Naive thymus-derived CD8-positive, alpha-beta T cell (primary cell): Measurements from ENCODE around the gene MYEOV. TPM values are rescaled to one million over a fixed set of nuclear protein-coding genes. Genes with fewer than 3 reads are reported as not detected.
A peak's percentile ranks its signal among the peaks of the same experiment; 100 is the strongest.

Source experiments
- ATAC-seq, 2 donors: fragments of 150-1000 bp; cut with Tn5 transposase in 1 of 2; sonication (Bioruptor Pico), chemical (Tn5 transposase) in 1 of 2; 1 replicate in 1 of 2; 2 replicates in 1 of 2; pipeline ENCODE4 v1.10.0; 2021; ENCODE audit warnings: mild to moderate bottlenecking in 2 of 2, moderate library complexity in 2 of 2
- POLR2A ChIA-PET: fragments of 350-600 bp; sonication (Branson Sonifier 250); formaldehyde crosslinking; loops from one replicate; lab custom pipeline; 2021; ENCODE audit warnings: antibody characterized with exemption; lab: Charles Lee
- DNase-seq, 10 donors: peaks; one replicate each; pipeline versions ENCODE4 v3.0.0 to v3.0.0-alpha.2; 2020 to 2022
- H3K27ac Mint-ChIP-seq, 10 donors: one replicate each; pipeline ENCODE4 v1.8.0; 2020 to 2022; ENCODE audit warnings: mild to moderate bottlenecking in 10 of 10, mixed read lengths in 10 of 10, moderate library complexity in 4 of 10, inconsistent platforms in 1 of 10
- H3K27me3 Mint-ChIP-seq, 5 donors: one replicate each; pipeline ENCODE4 v1.8.0; 2021 to 2022; ENCODE audit warnings: mixed read lengths in 5 of 5
- H3K36me3 Mint-ChIP-seq, 3 donors: one replicate each; pipeline ENCODE4 v1.8.0; 2020 to 2022; ENCODE audit warnings: mixed read lengths in 3 of 3, mild to moderate bottlenecking in 2 of 3, inconsistent platforms in 1 of 3
- H3K4me1 Mint-ChIP-seq, 4 donors: one replicate each; pipeline ENCODE4 v1.8.0; 2021 to 2022; ENCODE audit warnings: mixed read lengths in 4 of 4
- H3K4me3 Mint-ChIP-seq, 10 donors: one replicate each; pipeline ENCODE4 v1.8.0; 2020 to 2022; ENCODE audit warnings: mild to moderate bottlenecking in 10 of 10, mixed read lengths in 10 of 10, moderate library complexity in 6 of 10, inconsistent platforms in 1 of 10
- H3K9me3 Mint-ChIP-seq, 9 donors: one replicate each; pipeline ENCODE4 v1.8.0; 2020 to 2022; ENCODE audit warnings: mixed read lengths in 9 of 9, mild to moderate bottlenecking in 3 of 9, inconsistent platforms in 1 of 9, moderate library complexity in 1 of 9
- polyA plus RNA-seq, 3 donors: library from polyadenylated mRNA; unstranded; fragments of 300-500 nt; fragmentation: Illumina TruSeq; gene quantifications; one replicate each; pipeline ENCODE4 v1.2.3, GENCODE V29; 2021
- total RNA-seq, 8 experiments: library from RNA in 2 of 8; stranded (reverse) in 2 of 8; gene quantifications; one replicate each; pipeline ENCODE4 v1.2.3 and lab custom pipeline; 2021 to 2026

The MYEOV gene
- total and polyA plus RNA-seq, 5 experiments from 2014 or later = not detected

- Mint-ChIP-seq H3K36me3 (no peaks in the 10 kb centered on the region), H3K4me3 (peak overlapping the region in 2 of 10 donors; percentile 0 to 12), H3K4me1 (peaks cover 33 to 52% (median 43%) of the 10 kb centered on the region in 4 donors), H3K27ac (peak overlapping the region in 7 of 10 donors; percentile 4 to 97 (median 62)), H3K27me3 (no peaks in the 10 kb centered on the region), H3K9me3 (peaks cover 0 to 2% (median 0%) of the 10 kb centered on the region in 9 donors)
- POLR2A ChIA-PET = interaction anchor here (5.3 kb wide), 1 partner anchor 10 kb away, joined by 43 read pairs; no protein-coding TSS in a partner anchor
- ATAC-seq = no peak
- no peak for DNase-seq
Measured at GRCh38 chr11:69300120-69301060, 6.4 kb downstream of the MYEOV start.

GRCh38 chr11:69301081-69301454, 7.1 kb downstream of the MYEOV start:
- DNase-seq = no peak
- Mint-ChIP-seq H3K36me3 (no peaks in the 10 kb centered on the region), H3K9me3 (peaks cover 0 to 2% (median 0%) of the 10 kb centered on the region in 9 donors), H3K27me3 (no peaks in the 10 kb centered on the region), H3K4me3 (no peak overlapping the region), H3K27ac (peak overlapping the region in 4 of 10 donors; percentile 5 to 91 (median 40)), H3K4me1 (peaks cover 30 to 46% (median 39%) of the 10 kb centered on the region in 4 donors)
- ATAC-seq = no peak
- POLR2A ChIA-PET = no interaction called here

- POLR2A ChIA-PET = no interaction called here
- Mint-ChIP-seq H3K27ac (peak overlapping the region in 1 of 10 donors; percentile 84), H3K9me3 (peaks cover 0 to 2% (median 0%) of the 10 kb centered on the region in 9 donors), H3K4me1 (peaks cover 27 to 39% (median 33%) of the 10 kb centered on the region in 4 donors), H3K27me3 (no peaks in the 10 kb centered on the region), H3K4me3 (no peak overlapping the region), H3K36me3 (no peaks in the 10 kb centered on the region)
- no peak for ATAC-seq
- DNase-seq = no peak
Measured at GRCh38 chr11:69301455-69302401, 7.8 kb downstream of the MYEOV start.

- DNase-seq (no peak), ATAC-seq (no peak)
- H3K9me3 Mint-ChIP-seq = no peaks in the 10 kb centered on the region
- peak overlapping the region in 2 of 10 donors; percentile 50 to 84 for H3K27ac Mint-ChIP-seq
- POLR2A ChIA-PET = no interaction called here
- peaks cover 21 to 31% (median 25%) of the 10 kb centered on the region in 4 donors for H3K4me1 Mint-ChIP-seq
- H3K36me3 Mint-ChIP-seq = no peaks in the 10 kb centered on the region
- no peaks in the 10 kb centered on the region for H3K27me3 Mint-ChIP-seq
- H3K4me3 Mint-ChIP-seq = no peak overlapping the region
Measured at GRCh38 chr11:69302447-69303020, 8.6 kb downstream of the MYEOV start.

- Mint-ChIP-seq H3K4me3 (no peak overlapping the region), H3K9me3 (no peaks in the 10 kb centered on the region), H3K27me3 (peaks cover 0 to 4% (median 0%) of the 10 kb centered on the region in 5 donors), H3K4me1 (peaks cover 15 to 24% (median 21%) of the 10 kb centered on the region in 4 donors), H3K36me3 (no peaks in the 10 kb centered on the region), H3K27ac (peak overlapping the region in 1 of 10 donors; percentile 84)
- POLR2A ChIA-PET = no interaction called here
- no peak for DNase-seq
- ATAC-seq = no peak
Measured at GRCh38 chr11:69303427-69303826, 9.5 kb downstream of the MYEOV start.

- DNase-seq (no peak), ATAC-seq (no peak)
- Mint-ChIP-seq H3K4me1 (peaks cover 14 to 26% (median 21%) of the 10 kb centered on the region in 4 donors), H3K27me3 (peaks cover 0 to 4% (median 0%) of the 10 kb centered on the region in 5 donors), H3K36me3 (no peaks in the 10 kb centered on the region), H3K27ac (no peak overlapping the region), H3K9me3 (no peaks in the 10 kb centered on the region), H3K4me3 (no peak overlapping the region)
- POLR2A ChIA-PET = no interaction called here
Measured at GRCh38 chr11:69304258-69304657, 10.3 kb downstream of the MYEOV start.

GRCh38 chr11:69304686-69305085, 10.7 kb downstream of the MYEOV start:
- Mint-ChIP-seq H3K4me1 (peaks cover 11 to 26% (median 19%) of the 10 kb centered on the region in 4 donors), H3K9me3 (no peaks in the 10 kb centered on the region), H3K4me3 (no peak overlapping the region), H3K27me3 (peaks cover 0 to 4% (median 0%) of the 10 kb centered on the region in 5 donors), H3K27ac (no peak overlapping the region), H3K36me3 (no peaks in the 10 kb centered on the region)
- POLR2A ChIA-PET = no interaction called here
- no peak for DNase-seq
- no peak for ATAC-seq

GRCh38 chr11:69305885-69306540, 12.1 kb downstream of the MYEOV start:
- Mint-ChIP-seq H3K27ac (peak overlapping the region in 2 of 10 donors; percentile 43 to 54), H3K27me3 (peaks cover 0 to 4% (median 0%) of the 10 kb centered on the region in 5 donors), H3K9me3 (no peaks in the 10 kb centered on the region), H3K36me3 (no peaks in the 10 kb centered on the region), H3K4me3 (no peak overlapping the region), H3K4me1 (peaks cover 10 to 26% (median 22%) of the 10 kb centered on the region in 4 donors)
- ATAC-seq (no peak), DNase-seq (no peak)
- POLR2A ChIA-PET = interaction anchor here (0.6 to 0.7 kb wide), 2 partner anchors 14 to 364 kb away, joined by 3 to 4 read pairs; no protein-coding TSS in a partner anchor

GRCh38 chr11:69306821-69307220, 12.9 kb downstream of the MYEOV start:
- Mint-ChIP-seq H3K9me3 (no peaks in the 10 kb centered on the region), H3K27me3 (peaks cover 0 to 4% (median 0%) of the 10 kb centered on the region in 5 donors), H3K4me1 (peaks cover 17 to 34% (median 29%) of the 10 kb centered on the region in 4 donors), H3K4me3 (no peak overlapping the region), H3K27ac (no peak overlapping the region), H3K36me3 (no peaks in the 10 kb centered on the region)
- no peak for DNase-seq
- no peak for ATAC-seq
- POLR2A ChIA-PET = interaction anchor here (6.4 kb wide), 1 partner anchor 9 kb away, joined by 43 read pairs; no protein-coding TSS in a partner anchor

GRCh38 chr11:69307421-69307820, 13.5 kb downstream of the MYEOV start:
- ATAC-seq (no peak), DNase-seq (no peak)
- no peaks in the 10 kb centered on the region for H3K36me3 Mint-ChIP-seq
- H3K4me3 Mint-ChIP-seq = no peak overlapping the region
- POLR2A ChIA-PET = interaction anchor here (1.0 to 6.4 kb wide), 2 partner anchors 9 to 367 kb away, joined by 3 to 43 read pairs; partner anchors contain the start of gene LTO1
- H3K27me3 Mint-ChIP-seq = peaks cover 0 to 4% (median 0%) of the 10 kb centered on the region in 5 donors
- H3K27ac Mint-ChIP-seq = peak overlapping the region in 2 of 10 donors; percentile 17 to 56
- H3K4me1 Mint-ChIP-seq = peaks cover 22 to 39% (median 34%) of the 10 kb centered on the region in 4 donors
- no peaks in the 10 kb centered on the region for H3K9me3 Mint-ChIP-seq

GRCh38 chr11:69307871-69308431, 14.0 kb downstream of the MYEOV start:
- POLR2A ChIA-PET = interaction anchor here (1.0 to 6.4 kb wide), 2 partner anchors 10 to 367 kb away, joined by 3 to 43 read pairs; partner anchors contain the start of gene LTO1
- ATAC-seq (no peak), DNase-seq (no peak)
- Mint-ChIP-seq H3K27ac (peak overlapping the region in 5 of 10 donors; percentile 17 to 76 (median 56)), H3K36me3 (no peaks in the 10 kb centered on the region), H3K4me1 (peaks cover 26 to 40% (median 34%) of the 10 kb centered on the region in 4 donors), H3K9me3 (no peaks in the 10 kb centered on the region), H3K4me3 (no peak overlapping the region), H3K27me3 (peaks cover 0 to 4% (median 0%) of the 10 kb centered on the region in 5 donors)
